Measurements from ENCODE around the gene FAM222A.

The FAM222A gene

GRCh38 chr12:109758426-109759420 is 45.1 kb downstream of the FAM222A start:
- DNase-seq (ENCODE audit: low read depth in 3 of 3), result no peak

GRCh38 chr12:109759595-109759994 is 46.0 kb downstream of the FAM222A start:
- no peak for DNase-seq (ENCODE audit: low read depth in 3 of 3)

GRCh38 chr12:109760031-109760929 is 46.7 kb downstream of the FAM222A start:
- no peak for DNase-seq (ENCODE audit: low read depth in 3 of 3)

GRCh38 chr12:109760930-109761921 is 47.6 kb downstream of the FAM222A start:
- DNase-seq (ENCODE audit: low read depth in 3 of 3), result no peak

- no peak for DNase-seq (ENCODE audit: low read depth in 3 of 3)
Measured at GRCh38 chr12:109762071-109762672, 48.5 kb downstream of the FAM222A start.

GRCh38 chr12:109762673-109763191 is 49.1 kb downstream of the FAM222A start:
- DNase-seq (ENCODE audit: low read depth in 3 of 3), result no peak

GRCh38 chr12:109763201-109763841 is 49.7 kb downstream of the FAM222A start:
- DNase-seq (ENCODE audit: low read depth in 3 of 3), result no peak

- no peak for DNase-seq (ENCODE audit: low read depth in 3 of 3)
Measured at GRCh38 chr12:109764123-109764522, 50.5 kb downstream of the FAM222A start.

- DNase-seq (ENCODE audit: low read depth in 3 of 3), result no peak
Measured at GRCh38 chr12:109764776-109765445, 51.3 kb downstream of the FAM222A start.

GRCh38 chr12:109765446-109765810 is 51.8 kb downstream of the FAM222A start:
- no peak for DNase-seq (ENCODE audit: low read depth in 3 of 3)

GRCh38 chr12:109766251-109766778 is 52.7 kb downstream of the FAM222A start:
- no peak for DNase-seq (ENCODE audit: low read depth in 3 of 3)

GRCh38 chr12:109767456-109767855 is 53.8 kb downstream of the FAM222A start:
- DNase-seq (ENCODE audit: low read depth in 3 of 3), result no peak

GRCh38 chr12:109767991-109768900 is 54.6 kb downstream of the FAM222A start:
- DNase-seq (ENCODE audit: low read depth in 3 of 3), result no peak

- DNase-seq (ENCODE audit: low read depth in 3 of 3), result no peak
Measured at GRCh38 chr12:109768901-109769670, 55.5 kb downstream of the FAM222A start.

- no peak for DNase-seq (ENCODE audit: low read depth in 3 of 3)
Measured at GRCh38 chr12:109770104-109770860, 56.7 kb downstream of the FAM222A start.

- no peak for DNase-seq (ENCODE audit: low read depth in 3 of 3)
Measured at GRCh38 chr12:109770861-109771670, 57.4 kb downstream of the FAM222A start.
